Mucosa of rectum (tissue), 2 donors: ENCODE data around the gene MGAT4C.

ENCODE experiments used
- H3K27ac ChIP-seq, 2 donors: one replicate each; pipeline ENCODE4 v1.7.0; 2013; ENCODE audit warnings: inconsistent platforms in 2 of 2, low read depth in 2 of 2, low read length in 2 of 2
- H3K27me3 ChIP-seq, 2 donors: one replicate each; pipeline ENCODE4 v1.7.0; 2013; ENCODE audit warnings: low read length in 2 of 2; ENCODE audit not compliant: control insufficient read depth in 2 of 2, insufficient read depth in 2 of 2
- H3K36me3 ChIP-seq, 2 donors: one replicate each; pipeline ENCODE4 v1.7.0; 2013; ENCODE audit warnings: low read length in 2 of 2; ENCODE audit not compliant: control insufficient read depth in 2 of 2, insufficient read depth in 2 of 2
- H3K4me1 ChIP-seq, 2 donors: one replicate each; pipeline ENCODE4 v1.7.0; 2013; ENCODE audit warnings: low read length in 2 of 2, mild to moderate bottlenecking in 1 of 2; ENCODE audit not compliant: control insufficient read depth in 2 of 2, insufficient read depth in 2 of 2
- H3K4me3 ChIP-seq, 2 donors: one replicate each; pipeline ENCODE4 v1.7.0; 2013; ENCODE audit warnings: low read length in 2 of 2
- H3K9ac ChIP-seq, 2 donors: one replicate each; pipeline ENCODE4 v1.7.0; 2013; ENCODE audit warnings: low read length in 2 of 2, low read depth in 1 of 2, mild to moderate bottlenecking in 1 of 2
- H3K9me3 ChIP-seq, 2 donors: one replicate each; pipeline ENCODE4 v1.7.0; 2013; ENCODE audit warnings: low read length in 2 of 2; ENCODE audit not compliant: control insufficient read depth in 2 of 2
- donor health status: healthy.
- donor health status: Normal muscosa, but diverticular disease.

MGAT4C gene

DNA sequence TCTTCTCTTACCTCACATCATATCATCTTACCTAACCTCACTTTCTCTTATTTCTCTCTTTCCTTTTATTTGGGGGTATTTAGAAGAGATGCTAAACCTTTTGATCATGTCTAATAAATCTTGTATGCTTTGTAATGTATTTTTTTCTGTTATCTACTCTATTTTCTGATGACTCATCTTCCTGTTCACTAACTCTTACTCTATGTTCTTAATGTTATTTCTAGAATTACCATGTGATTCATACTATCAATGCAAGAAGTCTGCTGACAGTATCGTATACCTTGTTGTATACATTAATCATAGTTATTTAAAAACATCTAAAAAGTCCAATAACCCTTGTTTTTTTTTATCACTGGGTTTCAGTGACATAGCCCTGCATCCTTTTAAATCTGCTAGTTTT, 62.3 kb downstream of the MGAT4C start:
- Histone ChIP-seq H3K9me3 (no peaks in the 10 kb centered on the region), H3K27ac (no peak overlapping the region), H3K4me3 (no peak overlapping the region), H3K9ac (no peak overlapping the region), H3K36me3 (no peaks in the 10 kb centered on the region), H3K27me3 (no peaks in the 10 kb centered on the region), H3K4me1 (no peaks in the 10 kb centered on the region)

DNA sequence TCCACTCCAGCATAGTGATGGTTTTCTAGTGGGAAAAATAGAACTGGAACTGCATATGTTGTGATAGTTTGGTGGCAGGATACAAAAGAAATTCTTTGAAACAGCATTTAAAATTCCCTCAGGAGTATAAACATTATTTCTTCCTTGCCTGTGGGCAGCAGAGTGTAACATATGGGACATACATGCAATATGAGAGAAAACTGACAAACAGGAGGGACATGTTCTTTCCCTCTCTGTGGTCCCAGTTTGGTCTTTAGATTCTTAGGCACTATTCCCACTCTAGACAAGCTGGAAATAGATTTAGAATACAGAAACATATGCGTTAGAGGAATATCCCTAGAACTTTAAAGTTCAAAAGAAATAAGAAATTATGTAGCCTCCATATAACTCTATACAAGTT, 68.0 kb downstream of the MGAT4C start:
- Histone ChIP-seq H3K27me3 (no peaks in the 10 kb centered on the region), H3K27ac (no peak overlapping the region), H3K9ac (no peak overlapping the region), H3K4me3 (no peak overlapping the region), H3K36me3 (no peaks in the 10 kb centered on the region), H3K4me1 (no peaks in the 10 kb centered on the region), H3K9me3 (no peaks in the 10 kb centered on the region)

DNA sequence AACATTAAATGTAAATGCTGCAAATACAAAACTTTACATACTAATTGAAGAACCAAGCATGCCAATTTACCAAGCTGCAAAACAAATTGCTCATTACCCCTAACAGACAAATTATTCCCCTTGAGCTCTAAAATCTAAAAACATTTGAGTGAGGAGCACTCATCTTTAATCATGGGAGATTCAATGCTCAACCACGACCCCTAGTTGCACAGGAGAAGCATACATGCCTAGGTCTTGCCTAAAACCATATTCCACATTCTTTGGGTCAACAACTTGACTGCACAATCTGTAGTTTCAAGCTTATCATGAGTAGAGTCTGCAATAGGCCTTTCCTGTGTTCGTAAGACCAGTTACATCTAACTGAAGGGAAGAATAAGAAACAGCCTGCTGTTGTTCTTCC, 69.7 kb downstream of the MGAT4C start:
- no peak overlapping the region for H3K27ac ChIP-seq
- no peak overlapping the region for H3K9ac ChIP-seq
- no peak overlapping the region for H3K4me3 ChIP-seq
- H3K9me3 ChIP-seq = no peaks in the 10 kb centered on the region
- no peaks in the 10 kb centered on the region for H3K36me3 ChIP-seq
- no peaks in the 10 kb centered on the region for H3K4me1 ChIP-seq
- H3K27me3 ChIP-seq = no peaks in the 10 kb centered on the region

DNA sequence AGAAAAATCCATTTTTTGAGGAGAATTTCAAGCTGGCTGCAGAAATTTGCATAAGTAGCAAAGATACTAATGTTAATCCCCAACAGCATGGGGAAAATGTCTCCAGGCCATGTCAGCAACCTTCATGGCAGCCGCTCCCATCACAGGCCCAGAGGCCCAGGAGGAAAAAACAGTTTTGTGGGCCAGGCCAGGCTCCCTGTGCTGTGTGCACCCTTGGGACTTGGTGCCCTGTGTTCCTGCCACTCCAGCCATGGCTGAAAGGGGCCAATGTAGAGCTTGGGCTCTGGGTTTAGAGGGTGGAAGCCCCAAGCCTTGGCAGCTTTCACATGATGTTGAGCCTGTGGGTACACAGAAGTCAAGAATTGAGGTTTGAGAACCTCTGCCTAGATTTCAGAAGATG, 76.3 kb downstream of the MGAT4C start:
- H3K36me3 ChIP-seq = no peaks in the 10 kb centered on the region
- no peaks in the 10 kb centered on the region for H3K4me1 ChIP-seq
- H3K27ac ChIP-seq = no peak overlapping the region
- H3K9ac ChIP-seq = no peak overlapping the region
- H3K27me3 ChIP-seq = no peaks in the 10 kb centered on the region
- no peaks in the 10 kb centered on the region for H3K9me3 ChIP-seq
- H3K4me3 ChIP-seq = no peak overlapping the region

DNA sequence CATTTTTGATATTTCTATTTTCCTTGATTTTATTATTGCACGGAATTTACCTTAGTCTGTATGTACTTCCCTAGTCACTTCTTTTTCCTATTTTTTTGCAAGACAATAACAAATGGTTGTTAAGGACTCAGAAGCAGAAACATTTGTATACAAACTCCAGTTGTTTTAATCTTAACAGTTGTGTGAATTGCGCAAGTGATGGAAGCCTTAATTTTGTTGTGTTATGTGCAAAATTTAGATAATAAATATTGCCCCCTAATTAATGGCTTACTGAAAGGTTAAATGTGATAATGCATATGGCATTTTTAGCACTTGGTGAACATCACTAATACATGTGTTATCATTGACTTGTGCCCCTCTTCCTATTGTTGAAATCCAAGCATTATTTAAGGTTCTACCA, 82.0 kb downstream of the MGAT4C start:
- H3K27ac ChIP-seq = no peak overlapping the region
- H3K9ac ChIP-seq = no peak overlapping the region

DNA sequence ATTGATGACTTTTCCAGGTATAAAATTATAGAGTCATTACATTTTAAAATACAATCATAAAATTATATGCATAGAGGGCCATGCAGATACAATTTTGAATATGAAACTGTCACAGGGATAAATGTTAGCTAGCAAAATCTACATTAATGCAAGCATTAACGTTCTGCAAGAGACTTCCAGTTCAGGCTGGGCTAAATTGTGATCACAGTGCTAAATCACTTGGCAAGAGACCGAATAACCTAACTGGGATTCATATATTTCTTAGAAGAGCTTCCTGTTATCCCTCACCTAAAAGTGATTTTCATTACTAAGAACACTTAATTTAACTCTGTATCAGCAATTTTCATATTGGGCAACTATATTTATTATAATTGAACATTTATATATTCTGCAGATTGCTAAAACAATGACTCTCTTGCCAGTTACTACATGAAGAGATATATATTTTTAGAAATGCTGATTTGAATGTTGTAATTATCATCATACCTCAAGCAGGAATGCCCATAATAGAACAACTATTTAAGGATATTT, 83.2 kb downstream of the MGAT4C start:
- H3K4me1 ChIP-seq = no peaks in the 10 kb centered on the region
- H3K9ac ChIP-seq = no peak overlapping the region
- H3K27me3 ChIP-seq = no peaks in the 10 kb centered on the region
- H3K4me3 ChIP-seq = no peak overlapping the region
- no peak overlapping the region for H3K27ac ChIP-seq
- H3K36me3 ChIP-seq = no peaks in the 10 kb centered on the region
- no peaks in the 10 kb centered on the region for H3K9me3 ChIP-seq

More for the DNA sequence above, 82.0 kb downstream of the MGAT4C start:
- H3K4me3 ChIP-seq = no peak overlapping the region
- no peaks in the 10 kb centered on the region for H3K36me3 ChIP-seq
- H3K4me1 ChIP-seq = no peaks in the 10 kb centered on the region
- H3K9me3 ChIP-seq = no peaks in the 10 kb centered on the region
- H3K27me3 ChIP-seq = no peaks in the 10 kb centered on the region

DNA sequence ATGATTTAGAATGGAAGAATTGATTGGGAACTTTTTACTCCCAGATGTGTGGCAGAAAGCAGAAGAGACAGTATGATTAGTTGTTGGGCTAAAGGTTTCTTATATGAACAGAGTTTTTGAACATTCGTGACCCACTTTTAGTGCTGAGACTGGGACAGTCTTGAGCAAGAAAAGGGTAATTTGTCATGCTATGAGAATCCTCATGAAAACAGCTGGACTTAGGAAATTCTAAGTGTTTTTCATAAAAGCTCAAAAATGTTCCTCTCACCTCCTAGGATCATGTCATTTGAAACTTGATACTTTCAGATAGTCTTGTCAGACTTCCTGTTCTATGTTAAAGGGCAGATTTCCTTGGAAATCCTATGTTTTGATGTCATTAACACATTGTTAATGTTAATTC, 86.1 kb downstream of the MGAT4C start:
- H3K9ac ChIP-seq = no peak overlapping the region
- H3K4me3 ChIP-seq = no peak overlapping the region
- no peaks in the 10 kb centered on the region for H3K27me3 ChIP-seq
- no peaks in the 10 kb centered on the region for H3K36me3 ChIP-seq
- H3K27ac ChIP-seq = no peak overlapping the region
- no peaks in the 10 kb centered on the region for H3K4me1 ChIP-seq
- no peaks in the 10 kb centered on the region for H3K9me3 ChIP-seq

DNA sequence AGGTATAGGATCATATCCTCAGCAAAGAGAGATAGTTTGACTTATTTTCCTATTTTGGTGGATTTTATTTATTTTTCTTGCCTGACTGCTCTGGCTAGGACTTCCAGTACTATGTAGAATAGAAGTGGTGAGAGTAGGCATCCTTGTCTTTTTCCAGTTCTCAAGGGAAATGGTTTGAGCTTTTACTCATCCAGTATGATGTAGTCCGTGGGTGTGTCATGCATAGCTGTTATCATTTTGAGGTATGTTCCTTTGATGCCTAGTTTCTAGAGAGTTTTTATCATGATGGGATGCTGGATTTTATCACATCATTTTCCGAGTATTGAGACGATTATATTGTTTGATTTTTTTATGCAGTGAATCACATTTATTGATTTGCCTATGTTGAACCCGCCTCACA, 97.2 kb downstream of the MGAT4C start:
- H3K4me1 ChIP-seq = no peaks in the 10 kb centered on the region
- no peaks in the 10 kb centered on the region for H3K9me3 ChIP-seq
- no peak overlapping the region for H3K9ac ChIP-seq

DNA sequence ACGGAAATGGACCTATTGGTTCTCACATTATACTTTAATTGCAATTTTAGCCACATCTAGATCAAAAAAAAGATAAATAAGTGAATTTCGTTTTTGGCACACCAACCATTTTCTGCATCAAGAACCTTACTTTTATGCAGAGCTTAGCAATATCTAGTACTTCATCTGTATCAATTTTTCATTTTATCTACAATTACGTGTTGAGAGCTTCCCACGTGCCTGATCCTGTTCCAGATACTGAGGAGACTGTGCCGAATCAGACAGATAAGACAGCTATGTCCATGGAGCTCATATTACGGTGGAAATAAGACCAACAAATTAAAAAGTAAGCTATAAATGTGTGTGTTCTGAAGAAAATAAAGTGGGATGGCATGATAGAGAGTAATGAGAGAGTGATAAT, 101.6 kb downstream of the MGAT4C start:
- H3K27ac ChIP-seq = no peak overlapping the region
- no peaks in the 10 kb centered on the region for H3K27me3 ChIP-seq
- H3K4me1 ChIP-seq = no peaks in the 10 kb centered on the region
- no peaks in the 10 kb centered on the region for H3K36me3 ChIP-seq
- H3K9me3 ChIP-seq = no peaks in the 10 kb centered on the region
- no peak overlapping the region for H3K9ac ChIP-seq
- H3K4me3 ChIP-seq = no peak overlapping the region

More for the DNA sequence above, 97.2 kb downstream of the MGAT4C start:
- no peak overlapping the region for H3K27ac ChIP-seq
- no peaks in the 10 kb centered on the region for H3K36me3 ChIP-seq
- no peak overlapping the region for H3K4me3 ChIP-seq
- H3K27me3 ChIP-seq = no peaks in the 10 kb centered on the region

DNA sequence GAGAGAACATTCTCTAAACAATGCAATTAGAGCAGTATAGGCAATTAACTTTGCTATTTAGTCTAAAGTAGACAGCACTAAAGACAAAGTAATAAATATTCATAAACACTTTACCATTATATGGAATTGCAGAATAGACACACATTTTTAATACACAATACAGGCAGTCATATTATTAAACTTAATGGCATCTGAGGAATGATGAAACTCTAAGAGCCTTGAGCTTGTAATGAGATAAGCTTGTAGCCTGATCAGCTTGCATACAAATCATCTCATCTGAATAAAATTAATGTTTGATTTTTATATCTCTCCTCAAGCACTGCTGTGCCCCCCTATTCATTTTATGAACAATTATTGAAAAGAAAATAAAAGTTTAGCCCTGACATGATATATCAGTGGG, 107.6 kb downstream of the MGAT4C start:
- Histone ChIP-seq H3K4me3 (no peak overlapping the region), H3K9me3 (no peaks in the 10 kb centered on the region), H3K27ac (no peak overlapping the region)

DNA sequence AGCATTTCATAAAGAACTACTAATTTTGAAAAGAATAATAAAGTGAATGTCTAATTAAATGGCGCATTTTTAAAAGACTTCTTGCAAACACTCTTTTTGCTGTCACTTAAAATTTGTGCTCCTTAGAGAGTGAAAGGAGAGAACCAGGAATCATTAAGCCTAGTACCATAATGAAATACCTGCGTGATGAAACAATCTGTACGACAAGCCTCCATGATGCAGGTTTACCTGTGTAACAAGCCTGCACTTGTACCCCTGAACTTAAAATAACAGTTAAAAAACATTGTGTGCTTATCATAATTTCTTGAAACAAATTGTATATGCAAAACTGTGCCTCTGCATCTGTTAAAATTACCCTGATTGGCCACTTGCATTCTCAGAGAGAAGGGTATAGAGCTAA, 108.1 kb downstream of the MGAT4C start:
- no peaks in the 10 kb centered on the region for H3K9me3 ChIP-seq
- H3K27ac ChIP-seq = no peak overlapping the region
- H3K27me3 ChIP-seq = no peaks in the 10 kb centered on the region
- no peaks in the 10 kb centered on the region for H3K36me3 ChIP-seq
- no peaks in the 10 kb centered on the region for H3K4me1 ChIP-seq
- H3K4me3 ChIP-seq = no peak overlapping the region
- no peak overlapping the region for H3K9ac ChIP-seq

More for the DNA sequence above, 107.6 kb downstream of the MGAT4C start:
- Histone ChIP-seq H3K9ac (no peak overlapping the region), H3K27me3 (no peaks in the 10 kb centered on the region), H3K4me1 (no peaks in the 10 kb centered on the region), H3K36me3 (no peaks in the 10 kb centered on the region)
